Sigmoid colon (tissue), 7 donors: ENCODE data around the gene SEMA7A. TPM values are rescaled to one million over a fixed set of nuclear protein-coding genes. Genes with fewer than 3 reads are reported as not detected.
"Not testable (repeated sequence)": the region's sequence is repeated elsewhere in the genome, so short reads cannot be mapped to it uniquely, and the experiment has no call there.

Experiments used
- DNase-seq: peaks from one replicate; pipeline ENCODE4 v3.0.0-alpha.2; 2019
- H3K27ac ChIP-seq, 4 donors: fragments of 200-600 bp; sonication (generic); one replicate each; pipeline ENCODE4 v1.5.1; 2016 to 2019; ENCODE audit warnings: mild to moderate bottlenecking in 1 of 4
- H3K27me3 ChIP-seq, 3 donors: fragments of 200-600 bp; sonication (generic); one replicate each; pipeline ENCODE4 v1.5.1; 2019; ENCODE audit warnings: mild to moderate bottlenecking in 1 of 3
- H3K36me3 ChIP-seq, 4 donors: fragments of 200-600 bp; sonication (generic); one replicate each; pipeline ENCODE4 v1.5.1; 2016 to 2019
- H3K4me1 ChIP-seq, 4 donors: fragments of 200-600 bp; sonication (generic); one replicate each; pipeline ENCODE4 v1.5.1; 2017 to 2019
- H3K4me3 ChIP-seq, 4 donors: fragments of 200-600 bp; sonication (generic); one replicate each; pipeline ENCODE4 v1.5.1; 2017 to 2019; ENCODE audit warnings: mild to moderate bottlenecking in 2 of 4, moderate library complexity in 1 of 4
- H3K9me3 ChIP-seq, 4 donors: fragments of 200-600 bp in 3 of 4; sonication (generic) in 3 of 4; one replicate each; pipeline versions ENCODE4 v1.5.1 to v1.6.1; 2013 to 2019
- EP300 ChIP-seq, 4 donors: sonication (generic); formaldehyde crosslinking; IDR thresholded peaks; one replicate each; pipeline ENCODE4 v1.6.1; 2017; ENCODE audit warnings: antibody characterized with exemption in 4 of 4
- POLR2A ChIP-seq, 2 donors: fragments of 450-650 bp; IDR thresholded peaks; one replicate each; pipeline ENCODE4 v1.6.1; 2016; ENCODE audit warnings: antibody characterized with exemption in 2 of 2, mild to moderate bottlenecking in 2 of 2, moderate library complexity in 2 of 2
- POLR2AphosphoS5 ChIP-seq, 4 donors: sonication (generic); formaldehyde crosslinking; IDR thresholded peaks; one replicate each; pipeline ENCODE4 v1.6.1; 2017; ENCODE audit warnings: antibody characterized with exemption in 4 of 4
- WGBS, 2 donors: extraction: QIAGEN DNeasy Blood & Tissue Kit; methylation state at CpG; one replicate each; pipeline ENCODE4 v1.1.7; 2013; 5-methylcytosine and 5-hydroxymethylcytosine counted together
- intact Hi-C: fragments of 100-400 bp; cut with DNase I; formaldehyde crosslinking; loops from one replicate; pipeline ENCODE4 v1.15.1; 2023
- polyA plus RNA-seq, 3 donors: library from polyadenylated mRNA; stranded (reverse); fragments of 200-250 nt; gene quantifications; one replicate each; pipeline ENCODE4 v1.2.3, GENCODE V29; 2013
- total RNA-seq, 4 donors: library from RNA; depleted of rRNA; stranded (reverse); fragments of >200 nt; gene quantifications; one replicate each; pipeline ENCODE4 v1.1.0, GENCODE V29; 2016
- TF ChIP-seq, protein P1 (sequence below), 4 experiments: fragments of 450-650 bp in 3 of 4; fragments of 200-600 bp in 1 of 4; IDR thresholded peaks; one replicate each; pipeline ENCODE4 v1.5.1; 2016 to 2019; ENCODE audit warnings: antibody characterized with exemption in 4 of 4, mild to moderate bottlenecking in 3 of 4, moderate library complexity in 2 of 4
- donor health status: healthy with polysubstance abuse.
- donor health status: Bipolar disorder and iron deficiency.
- donor health status: healthy.

The SEMA7A gene, protein sequence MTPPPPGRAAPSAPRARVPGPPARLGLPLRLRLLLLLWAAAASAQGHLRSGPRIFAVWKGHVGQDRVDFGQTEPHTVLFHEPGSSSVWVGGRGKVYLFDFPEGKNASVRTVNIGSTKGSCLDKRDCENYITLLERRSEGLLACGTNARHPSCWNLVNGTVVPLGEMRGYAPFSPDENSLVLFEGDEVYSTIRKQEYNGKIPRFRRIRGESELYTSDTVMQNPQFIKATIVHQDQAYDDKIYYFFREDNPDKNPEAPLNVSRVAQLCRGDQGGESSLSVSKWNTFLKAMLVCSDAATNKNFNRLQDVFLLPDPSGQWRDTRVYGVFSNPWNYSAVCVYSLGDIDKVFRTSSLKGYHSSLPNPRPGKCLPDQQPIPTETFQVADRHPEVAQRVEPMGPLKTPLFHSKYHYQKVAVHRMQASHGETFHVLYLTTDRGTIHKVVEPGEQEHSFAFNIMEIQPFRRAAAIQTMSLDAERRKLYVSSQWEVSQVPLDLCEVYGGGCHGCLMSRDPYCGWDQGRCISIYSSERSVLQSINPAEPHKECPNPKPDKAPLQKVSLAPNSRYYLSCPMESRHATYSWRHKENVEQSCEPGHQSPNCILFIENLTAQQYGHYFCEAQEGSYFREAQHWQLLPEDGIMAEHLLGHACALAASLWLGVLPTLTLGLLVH
- total RNA-seq (1 to 10 TPM in 2 of 4 donors, under 1 TPM in 2; 0.28 to 3.5 (median 0.86) TPM), polyA plus RNA-seq (1 to 10 TPM in 2 of 3 donors, not detected in 1; 1.4 to 9.8 TPM)

DNA sequence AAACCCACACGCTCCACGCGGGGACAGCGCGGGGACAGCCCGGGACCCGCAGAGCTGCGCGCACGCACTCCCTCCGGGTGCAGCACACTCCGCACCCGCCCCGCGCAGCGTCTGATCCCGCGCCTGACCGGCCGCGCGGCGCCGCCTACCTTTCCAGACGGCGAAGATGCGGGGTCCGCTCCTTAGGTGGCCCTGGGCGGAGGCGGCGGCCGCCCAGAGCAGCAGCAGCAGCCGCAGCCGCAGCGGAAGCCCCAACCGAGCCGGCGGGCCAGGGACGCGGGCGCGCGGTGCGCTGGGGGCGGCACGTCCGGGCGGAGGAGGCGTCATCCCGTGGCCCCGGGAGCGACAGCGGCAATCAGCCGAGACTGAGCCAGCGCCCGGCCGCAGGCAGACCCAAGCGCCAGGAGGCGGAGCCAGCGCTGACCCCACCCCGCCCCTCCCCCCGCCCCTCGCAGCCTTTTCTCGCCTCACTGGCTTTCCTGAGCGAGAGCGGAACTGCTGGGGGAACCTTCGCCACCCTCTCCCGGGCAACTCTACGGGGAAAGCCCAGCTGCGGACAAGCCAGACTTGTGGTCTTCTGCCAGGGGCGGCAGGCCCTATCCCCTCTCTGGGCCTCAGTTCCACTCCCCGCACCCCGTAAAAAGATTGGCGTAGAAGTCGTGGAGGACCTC is at the start of gene SEMA7A:
TSS of gene SEMA7A (minus strand) at position 367 of the 671 bp plus-strand sequence. CDS start at position 327, 40 bp downstream.
- Histone ChIP-seq H3K27me3 (peaks cover 17 to 48% (median 46%) of the 10 kb centered on the region in 3 donors), H3K9me3 (no peaks in the 10 kb centered on the region), H3K4me3 (peak within 1 kb of the TSS; percentile 51 to 79 (median 66)), H3K36me3 (no peaks in the 10 kb centered on the region), H3K4me1 (peaks cover 0 to 24% (median 20%) of the 10 kb centered on the region in 4 donors), H3K27ac (peak within 1 kb of the TSS; percentile 54 to 65 (median 57))
- peak; percentile 89 for DNase-seq
- TF ChIP-seq, protein P1, sequence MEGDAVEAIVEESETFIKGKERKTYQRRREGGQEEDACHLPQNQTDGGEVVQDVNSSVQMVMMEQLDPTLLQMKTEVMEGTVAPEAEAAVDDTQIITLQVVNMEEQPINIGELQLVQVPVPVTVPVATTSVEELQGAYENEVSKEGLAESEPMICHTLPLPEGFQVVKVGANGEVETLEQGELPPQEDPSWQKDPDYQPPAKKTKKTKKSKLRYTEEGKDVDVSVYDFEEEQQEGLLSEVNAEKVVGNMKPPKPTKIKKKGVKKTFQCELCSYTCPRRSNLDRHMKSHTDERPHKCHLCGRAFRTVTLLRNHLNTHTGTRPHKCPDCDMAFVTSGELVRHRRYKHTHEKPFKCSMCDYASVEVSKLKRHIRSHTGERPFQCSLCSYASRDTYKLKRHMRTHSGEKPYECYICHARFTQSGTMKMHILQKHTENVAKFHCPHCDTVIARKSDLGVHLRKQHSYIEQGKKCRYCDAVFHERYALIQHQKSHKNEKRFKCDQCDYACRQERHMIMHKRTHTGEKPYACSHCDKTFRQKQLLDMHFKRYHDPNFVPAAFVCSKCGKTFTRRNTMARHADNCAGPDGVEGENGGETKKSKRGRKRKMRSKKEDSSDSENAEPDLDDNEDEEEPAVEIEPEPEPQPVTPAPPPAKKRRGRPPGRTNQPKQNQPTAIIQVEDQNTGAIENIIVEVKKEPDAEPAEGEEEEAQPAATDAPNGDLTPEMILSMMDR (IDR thresholded peaks at IDR 0.05) = no peak
- TF ChIP-seq POLR2AphosphoS5 (IDR thresholded peaks at IDR 0.05) (peak; percentile 24 to 70 (median 54)), EP300 (IDR thresholded peaks at IDR 0.05) (no peak), POLR2A (IDR thresholded peaks at IDR 0.05) (peak in 1 of 2 donors; percentile 21)
- intact Hi-C loops = no loop called here
- 1 to 3% methylated on average over 75 of the region's 75 CpGs for WGBS, 2 donors

DNA sequence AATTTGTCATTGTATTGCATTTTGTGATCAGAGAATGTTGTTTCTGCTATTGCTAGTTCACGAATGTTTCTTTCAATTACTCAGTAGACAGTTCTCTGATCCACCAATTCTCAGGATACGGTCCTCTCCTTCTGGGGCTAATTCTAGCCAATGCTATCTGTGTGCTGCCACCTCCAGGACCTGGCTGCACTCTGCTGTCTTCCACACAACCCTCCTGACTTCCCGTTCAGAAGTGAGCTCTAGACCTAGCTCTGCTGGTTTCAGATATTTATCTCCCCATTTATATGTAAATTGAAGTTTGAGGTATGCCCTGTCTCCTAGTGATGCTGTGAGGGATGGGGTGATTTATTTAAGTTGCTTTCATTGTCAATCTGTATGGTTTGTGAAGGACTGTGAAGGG is 48.9 kb upstream of the SEMA7A start:
- no peak overlapping the region for H3K4me3 ChIP-seq
- TF ChIP-seq, protein P1 (IDR thresholded peaks at IDR 0.05) = no peak
- TF ChIP-seq EP300 (IDR thresholded peaks at IDR 0.05) = no peak
- no peak for TF ChIP-seq POLR2A (IDR thresholded peaks at IDR 0.05)
- TF ChIP-seq POLR2AphosphoS5 (IDR thresholded peaks at IDR 0.05) = no peak
- intact Hi-C loops = no loop called here
- no peaks in the 10 kb centered on the region for H3K9me3 ChIP-seq
- 71 to 80% methylated on average over 3 of the region's 3 CpGs for WGBS, 2 donors
- no peak for DNase-seq
- H3K36me3 ChIP-seq = peaks cover 0 to 3% (median 0%) of the 10 kb centered on the region in 4 donors
- H3K27ac ChIP-seq = no peak overlapping the region
- no peaks in the 10 kb centered on the region for H3K27me3 ChIP-seq
- H3K4me1 ChIP-seq = no peaks in the 10 kb centered on the region

DNA sequence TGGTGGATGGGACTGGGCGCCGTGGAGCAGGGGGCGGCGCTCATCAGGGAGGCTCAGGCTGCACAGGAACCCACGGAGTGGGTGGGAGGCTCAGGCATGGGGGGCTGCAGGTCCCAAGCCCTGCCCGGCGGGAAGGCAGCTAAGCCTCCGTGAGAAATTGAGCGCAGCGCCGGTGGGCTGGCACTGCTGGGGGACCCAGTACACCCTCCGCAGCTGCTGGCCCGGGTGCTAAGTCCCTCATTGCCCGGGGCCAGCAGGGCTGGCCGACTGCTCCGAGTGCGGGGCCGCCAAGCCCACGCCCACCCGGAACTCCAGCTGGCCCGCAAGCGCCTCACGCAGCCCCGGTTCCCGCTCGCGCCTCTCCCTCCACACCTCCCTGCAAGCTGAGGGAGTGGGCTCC is 46.6 kb upstream of the SEMA7A start:
- DNase-seq, H3K36me3 ChIP-seq, H3K4me3 ChIP-seq, H3K9me3 ChIP-seq, H3K4me1 ChIP-seq, H3K27me3 ChIP-seq, H3K27ac ChIP-seq, intact Hi-C loops: not testable (repeated sequence)
- 95% methylated on average over 27 of the region's 27 CpGs for WGBS, 2 donors

DNA sequence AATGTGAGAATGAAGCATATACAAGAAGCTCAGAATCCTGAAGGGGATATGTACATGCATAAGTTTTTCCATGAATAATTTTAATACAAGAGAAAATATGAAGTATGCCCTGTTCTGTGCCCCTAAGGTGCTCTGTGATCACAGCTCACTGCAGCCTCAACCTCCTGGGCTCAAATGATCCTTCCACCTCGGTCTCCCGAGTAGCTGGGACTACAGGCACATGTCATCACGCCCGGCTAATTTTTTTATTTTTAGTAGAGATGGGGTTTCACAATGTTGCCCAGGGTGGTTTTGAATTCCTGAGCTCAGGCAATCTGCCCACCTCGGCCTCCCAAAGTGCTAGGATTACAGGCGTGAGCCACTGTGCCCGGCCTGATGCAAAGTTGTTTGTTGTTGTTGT is 37.9 kb upstream of the SEMA7A start:
- H3K36me3 ChIP-seq, H3K9me3 ChIP-seq, intact Hi-C loops, H3K27me3 ChIP-seq, H3K27ac ChIP-seq, H3K4me3 ChIP-seq, DNase-seq, H3K4me1 ChIP-seq: not testable (repeated sequence)
- WGBS, 2 donors = 97 to 98% methylated on average over 7 of the region's 7 CpGs

DNA sequence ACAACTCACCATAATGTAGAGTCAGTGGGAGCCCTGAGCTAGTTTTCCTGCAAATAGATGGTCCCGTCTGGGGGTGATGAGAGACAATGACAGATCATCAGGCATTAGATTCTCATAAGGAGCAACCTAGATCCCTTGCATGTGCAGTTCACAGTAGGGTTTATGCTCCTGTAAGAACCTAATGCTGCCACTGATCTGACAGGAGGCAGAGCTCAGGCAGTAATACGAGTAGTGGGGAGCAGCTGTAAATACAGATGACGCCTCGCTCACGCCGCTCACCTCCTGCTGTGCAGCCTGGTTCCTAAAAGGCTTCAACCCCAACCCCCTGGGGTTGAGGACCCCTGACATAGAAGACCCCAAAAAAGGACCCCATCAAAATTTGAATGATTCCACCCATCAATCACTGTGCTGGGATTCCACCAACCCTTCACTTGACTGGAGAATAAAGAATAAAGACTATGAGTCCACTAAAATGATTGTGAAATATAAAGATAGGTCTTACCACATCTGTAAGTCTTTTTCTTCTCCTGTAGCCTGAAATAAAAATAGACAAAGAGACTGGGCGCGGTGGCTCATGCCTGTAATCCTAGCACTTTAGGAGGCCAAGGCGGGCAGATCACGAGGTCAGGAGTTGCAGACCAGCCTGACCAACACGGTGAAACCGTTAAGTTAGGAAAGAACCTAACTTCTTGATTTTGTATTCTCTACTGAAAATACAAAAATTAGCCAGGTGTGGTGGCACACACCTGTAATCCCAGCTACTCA is 37.1 kb upstream of the SEMA7A start:
- DNase-seq = no peak
- 93 to 96% methylated on average over 12 of the region's 12 CpGs for WGBS, 2 donors
- H3K36me3 ChIP-seq = peaks cover 0 to 7% (median 0%) of the 10 kb centered on the region in 4 donors

More for the DNA sequence above, 37.1 kb upstream of the SEMA7A start:
- Histone ChIP-seq H3K27ac (no peak overlapping the region), H3K9me3 (no peaks in the 10 kb centered on the region), H3K4me3 (no peak overlapping the region), H3K4me1 (no peaks in the 10 kb centered on the region), H3K27me3 (no peaks in the 10 kb centered on the region)
- intact Hi-C loops = no loop called here
- TF ChIP-seq, protein P1 (IDR thresholded peaks at IDR 0.05) = no peak
- no peak for TF ChIP-seq EP300 (IDR thresholded peaks at IDR 0.05)
- no peak for TF ChIP-seq POLR2A (IDR thresholded peaks at IDR 0.05)
- no peak for TF ChIP-seq POLR2AphosphoS5 (IDR thresholded peaks at IDR 0.05)
